Mesenchymal stem cell (in vitro differentiated cells and primary cell): ENCODE results near the gene XIRP2.

ENCODE experiments used
- DNase-seq: peaks from one replicate; pipeline ENCODE4 v3.0.0-alpha.2; 2013
- H2AFZ ChIP-seq: one replicate; pipeline ENCODE4 v1.6.1; 2013; ENCODE audit warnings: low read depth, mild to moderate bottlenecking, control low read depth, inconsistent platforms, low read length, moderate library complexity
- H2AK5ac ChIP-seq: 2 replicates; pipeline ENCODE4 v1.6.1; 2013; ENCODE audit warnings: low read length, moderate library complexity, mild to moderate bottlenecking, inconsistent platforms; ENCODE audit not compliant: severe bottlenecking
- H2BK120ac ChIP-seq: one replicate; pipeline ENCODE4 v1.6.1; 2013; ENCODE audit warnings: low read depth, mild to moderate bottlenecking, inconsistent platforms, low read length, moderate library complexity
- H2BK12ac ChIP-seq, 2 experiments: one replicate each; pipeline ENCODE4 v1.6.1; 2013; ENCODE audit warnings: inconsistent platforms in 2 of 2, low read length in 2 of 2, mild to moderate bottlenecking in 2 of 2, moderate library complexity in 2 of 2, control low read depth in 1 of 2
- H2BK15ac ChIP-seq: one replicate; pipeline ENCODE4 v1.6.1; 2013; ENCODE audit warnings: mild to moderate bottlenecking, low read depth, inconsistent platforms; ENCODE audit not compliant: poor library complexity, severe bottlenecking
- H2BK5ac ChIP-seq: 2 replicates; pipeline ENCODE4 v1.6.1; 2013; ENCODE audit warnings: low read depth, mild to moderate bottlenecking, low read length, control low read depth, inconsistent platforms; ENCODE audit not compliant: poor library complexity, severe bottlenecking
- H3K14ac ChIP-seq, 2 experiments: one replicate each; pipeline ENCODE4 v1.6.1; 2013; ENCODE audit warnings: inconsistent platforms in 2 of 2, low read length in 2 of 2, control low read depth in 1 of 2, mild to moderate bottlenecking in 1 of 2, moderate library complexity in 1 of 2
- H3K18ac ChIP-seq, 2 experiments: one replicate each; pipeline ENCODE4 v1.6.1; 2013; ENCODE audit warnings: inconsistent platforms in 2 of 2, low read length in 2 of 2, control low read depth in 1 of 2, low read depth in 1 of 2, mild to moderate bottlenecking in 1 of 2
- H3K23ac ChIP-seq, 2 experiments: one replicate each; pipeline ENCODE4 v1.6.1; 2013; ENCODE audit warnings: inconsistent platforms in 2 of 2, low read length in 2 of 2, mild to moderate bottlenecking in 2 of 2, moderate library complexity in 2 of 2, control low read depth in 1 of 2
- H3K27ac ChIP-seq: 2 replicates; pipeline ENCODE4 v1.5.1; 2013; ENCODE audit warnings: mild to moderate bottlenecking, moderate library complexity, low read length, control low read depth, inconsistent platforms; ENCODE audit not compliant: poor library complexity, severe bottlenecking
- H3K27me3 ChIP-seq, 2 experiments: 2 replicates each; pipeline versions ENCODE4 v1.6.1 to v1.7.0; 2013; ENCODE audit warnings: low read length in 2 of 2, mild to moderate bottlenecking in 2 of 2, moderate library complexity in 2 of 2, control low read depth in 1 of 2, inconsistent platforms in 1 of 2; ENCODE audit not compliant: control insufficient read depth in 1 of 2, insufficient read depth in 1 of 2
- H3K36me3 ChIP-seq, 2 experiments: 2 replicates each; pipeline versions ENCODE4 v1.6.1 to v1.7.0; 2013; ENCODE audit warnings: low read length in 2 of 2, control low read depth in 1 of 2, inconsistent platforms in 1 of 2, low read depth in 1 of 2, mild to moderate bottlenecking in 1 of 2; ENCODE audit not compliant: insufficient read depth in 2 of 2, control insufficient read depth in 1 of 2
- H3K4ac ChIP-seq, 2 experiments: one replicate each; pipeline ENCODE4 v1.6.1; 2013; ENCODE audit warnings: inconsistent platforms in 2 of 2, low read length in 2 of 2, mild to moderate bottlenecking in 2 of 2, moderate library complexity in 2 of 2, control low read depth in 1 of 2, low read depth in 1 of 2
- H3K4me1 ChIP-seq: 2 replicates; pipeline ENCODE4 v1.6.1; 2013; ENCODE audit warnings: low read depth, low read length, control low read depth; ENCODE audit not compliant: control insufficient read depth, insufficient read depth
- H3K4me2 ChIP-seq: 2 replicates; pipeline ENCODE4 v1.6.1; 2013; ENCODE audit warnings: low read length, mild to moderate bottlenecking, inconsistent platforms; ENCODE audit not compliant: poor library complexity, severe bottlenecking
- H3K4me3 ChIP-seq, 2 experiments: 2 replicates each; pipeline versions ENCODE4 v1.5.1 to v1.7.0; 2013; ENCODE audit warnings: low read length in 2 of 2, mild to moderate bottlenecking in 2 of 2, control low read depth in 1 of 2, low read depth in 1 of 2; ENCODE audit not compliant: insufficient read depth in 1 of 2
- H3K79me1 ChIP-seq: replicated peaks from 2 replicates; pipeline ENCODE4 v1.6.1; 2013; ENCODE audit warnings: mild to moderate bottlenecking, control low read depth, low read length, inconsistent platforms; ENCODE audit not compliant: poor library complexity, severe bottlenecking
- H3K9ac ChIP-seq: 2 replicates; pipeline ENCODE4 v1.7.0; 2013; ENCODE audit warnings: mild to moderate bottlenecking, low read length, moderate library complexity
- H3K9me3 ChIP-seq: 2 replicates; pipeline ENCODE4 v1.7.0; 2013; ENCODE audit warnings: mild to moderate bottlenecking, low read length; ENCODE audit not compliant: control insufficient read depth
- H4K8ac ChIP-seq: one replicate; pipeline ENCODE4 v1.6.1; 2013; ENCODE audit warnings: inconsistent platforms, mild to moderate bottlenecking, low read length, moderate library complexity
- H4K91ac ChIP-seq: one replicate; pipeline ENCODE4 v1.6.1; 2013; ENCODE audit warnings: mild to moderate bottlenecking, low read length, inconsistent platforms
- WGBS: methylation state at CpG from one replicate; pipeline ENCODE4 v1.1.7; 2013; ENCODE audit warnings: mixed read lengths; 5-methylcytosine and 5-hydroxymethylcytosine counted together

The XIRP2 gene

GRCh38 chr2:167136879-167137596 is 248.8 kb downstream of the XIRP2 start:
- no peaks in the 10 kb centered on the region for H3K9me3 ChIP-seq
- no peak overlapping the region for H3K9ac ChIP-seq
- no peak for DNase-seq
- no peaks in the 10 kb centered on the region for H3K27me3 ChIP-seq
- H4K8ac ChIP-seq, result no peak overlapping the region
- peak overlapping the region in 1 of 2 experiments; percentile 62 for H3K18ac ChIP-seq
- no peak overlapping the region for H2BK5ac ChIP-seq
- no peak overlapping the region for H2BK120ac ChIP-seq
- WGBS, result 78% methylated on average over 4 of the region's 5 CpGs
- H2AK5ac ChIP-seq, result no peak overlapping the region
- H3K14ac ChIP-seq, result no peak overlapping the region
- H4K91ac ChIP-seq, result no peak overlapping the region
- H3K79me1 ChIP-seq, result no peaks in the 10 kb centered on the region
- no peak overlapping the region for H3K27ac ChIP-seq
- no peak overlapping the region for H3K4ac ChIP-seq
- no peak overlapping the region for H3K4me3 ChIP-seq
- H3K4me1 ChIP-seq, result peaks cover 5% of the 10 kb centered on the region
- H2BK15ac ChIP-seq, result no peak overlapping the region
- H3K36me3 ChIP-seq, result no peaks in the 10 kb centered on the region
- H2AFZ ChIP-seq, result no peak overlapping the region
- H2BK12ac ChIP-seq, result no peak overlapping the region
- no peak overlapping the region for H3K4me2 ChIP-seq
- no peak overlapping the region for H3K23ac ChIP-seq

- Histone ChIP-seq H3K9ac (no peak overlapping the region), H3K18ac (peak overlapping the region in 1 of 2 experiments; percentile 21), H3K36me3 (no peaks in the 10 kb centered on the region), H4K91ac (no peak overlapping the region), H3K4ac (no peak overlapping the region), H2BK120ac (peak overlapping the region; percentile 85), H3K4me1 (peaks cover 5% of the 10 kb centered on the region), H3K4me2 (no peak overlapping the region), H3K23ac (no peak overlapping the region), H3K14ac (no peak overlapping the region), H2BK12ac (no peak overlapping the region), H3K79me1 (no peaks in the 10 kb centered on the region), H2BK15ac (no peak overlapping the region), H2BK5ac (peak overlapping the region; percentile 97), H3K4me3 (no peak overlapping the region), H3K27me3 (no peaks in the 10 kb centered on the region), H4K8ac (no peak overlapping the region), H3K27ac (peak overlapping the region; percentile 75), H3K9me3 (no peaks in the 10 kb centered on the region), H2AFZ (no peak overlapping the region), H2AK5ac (peak overlapping the region; percentile 99)
- DNase-seq, result no peak
- WGBS, result 76% methylated on average over 4 of the region's 6 CpGs
Observed at GRCh38 chr2:167140330-167140729, 252.1 kb downstream of the XIRP2 start.

GRCh38 chr2:167140767-167141166 is 252.5 kb downstream of the XIRP2 start:
- Histone ChIP-seq H3K23ac (no peak overlapping the region), H3K9me3 (no peaks in the 10 kb centered on the region), H3K27ac (peak overlapping the region; percentile 75), H2BK15ac (no peak overlapping the region), H2AFZ (no peak overlapping the region), H3K4me3 (no peak overlapping the region), H2BK5ac (no peak overlapping the region), H3K4me1 (peaks cover 5% of the 10 kb centered on the region), H3K4ac (no peak overlapping the region), H2AK5ac (no peak overlapping the region), H2BK120ac (no peak overlapping the region), H3K9ac (no peak overlapping the region), H3K79me1 (no peaks in the 10 kb centered on the region), H2BK12ac (no peak overlapping the region), H4K8ac (no peak overlapping the region), H3K18ac (no peak overlapping the region), H3K27me3 (no peaks in the 10 kb centered on the region), H3K4me2 (no peak overlapping the region), H3K36me3 (no peaks in the 10 kb centered on the region), H3K14ac (no peak overlapping the region), H4K91ac (no peak overlapping the region)
- peak; percentile 88 for DNase-seq
- WGBS, result 5% methylated on average over 2 of the region's 4 CpGs

- Histone ChIP-seq H2AFZ (no peak overlapping the region), H3K23ac (no peak overlapping the region), H2BK120ac (no peak overlapping the region), H3K27ac (no peak overlapping the region), H3K9me3 (no peaks in the 10 kb centered on the region), H2BK15ac (no peak overlapping the region), H3K18ac (no peak overlapping the region), H3K4me1 (peaks cover 5% of the 10 kb centered on the region), H4K91ac (no peak overlapping the region), H3K36me3 (no peaks in the 10 kb centered on the region), H3K79me1 (no peaks in the 10 kb centered on the region), H4K8ac (no peak overlapping the region), H3K27me3 (no peaks in the 10 kb centered on the region), H3K14ac (no peak overlapping the region), H2BK5ac (no peak overlapping the region), H3K4me3 (no peak overlapping the region), H2AK5ac (no peak overlapping the region), H3K9ac (no peak overlapping the region), H3K4ac (no peak overlapping the region), H2BK12ac (no peak overlapping the region), H3K4me2 (no peak overlapping the region)
- WGBS, result 92% methylated on average over 2 of the region's 2 CpGs
- DNase-seq, result no peak
Observed at GRCh38 chr2:167142554-167142953, 254.3 kb downstream of the XIRP2 start.
